Measurements from ENCODE around the gene RPS15.

GRCh38 chr19:1461862-1462261 lies 23.7 kb downstream of the RPS15 start:
- TF ChIP-seq CTCF (conservative IDR thresholded peaks at IDR 0.05) (no peak), ZFX (IDR thresholded peaks at IDR 0.05) (no peak)
